HG03520 (cell line): ENCODE measurements around the gene KDM3B.

ENCODE experiments used
- ATAC-seq: cut with Tn5 transposase; IDR thresholded peaks from one replicate; pipeline ENCODE4 v1.9.1; 2021; ENCODE audit warnings: mild to moderate bottlenecking, moderate library complexity; ENCODE audit not compliant: unreplicated experiment

The KDM3B gene

GRCh38 chr5:138445547-138446271, 93.2 kb downstream of the KDM3B start:
- ATAC-seq, result no peak

DNA sequence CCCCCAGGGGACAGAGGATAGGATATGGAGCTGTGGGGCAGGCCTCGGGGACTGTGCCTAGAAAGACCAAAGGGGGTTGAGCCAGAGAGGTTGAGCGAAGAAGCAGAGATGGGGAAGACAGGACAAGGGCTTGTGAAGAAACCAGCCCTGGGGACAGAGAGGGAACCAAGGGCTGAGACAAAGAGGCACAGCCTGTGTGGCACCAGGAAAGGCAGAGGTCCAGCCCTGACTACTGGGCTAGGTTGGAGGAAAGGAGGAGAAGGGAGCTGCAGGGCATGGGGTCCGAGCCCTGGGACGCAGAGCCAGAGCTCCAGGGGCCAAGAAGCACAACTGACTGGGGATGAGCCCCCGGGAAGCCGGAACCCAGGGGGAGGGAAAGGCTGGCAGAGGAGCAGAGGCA, 95.6 kb downstream of the KDM3B start:
- ATAC-seq, result no peak

DNA sequence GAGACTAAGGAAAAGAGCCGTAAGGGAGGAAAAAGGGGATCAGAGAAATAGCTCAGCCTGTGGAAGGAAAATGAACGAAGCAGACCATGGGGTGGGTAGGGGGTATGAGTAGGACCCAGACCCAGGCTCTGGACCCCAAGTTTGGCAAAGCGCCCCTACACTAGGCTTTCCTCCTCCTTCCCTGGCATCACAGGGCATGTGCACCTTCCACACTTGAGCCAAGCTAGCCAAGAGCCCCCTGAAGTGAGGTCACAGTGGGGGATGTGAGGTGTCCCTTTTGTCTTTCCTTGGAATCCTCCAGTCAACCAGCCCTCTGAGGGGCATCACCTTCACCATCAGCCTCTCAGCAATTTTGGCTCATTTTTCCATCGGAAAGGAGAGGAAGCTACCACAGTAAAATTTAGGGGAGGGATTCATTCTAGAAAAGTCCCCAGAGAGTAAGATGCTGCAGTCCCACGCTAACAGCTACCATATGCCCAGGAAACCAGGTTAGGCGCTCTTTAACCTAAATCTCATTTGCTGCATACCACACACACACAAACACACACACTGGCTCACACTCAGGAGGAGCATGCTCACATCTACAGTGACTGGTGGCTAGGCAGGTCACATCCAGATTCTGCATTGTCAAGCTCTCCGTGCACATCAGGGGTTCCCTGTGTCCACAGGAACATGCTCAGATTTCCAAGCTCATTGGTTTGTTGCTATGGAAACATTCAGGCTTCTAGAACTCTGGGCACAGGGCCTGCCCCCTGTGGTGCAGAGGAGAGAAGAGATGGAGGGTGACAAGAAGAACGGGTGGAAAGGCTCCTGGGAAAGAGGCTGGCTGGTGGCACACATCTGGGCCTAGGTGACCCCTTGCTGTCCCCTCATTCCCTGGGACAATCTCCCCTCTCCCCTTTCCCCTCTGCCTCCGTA, 96.3 kb downstream of the KDM3B start:
- no peak for ATAC-seq

- ATAC-seq, result no peak
These were observed 97.2 kb downstream of the KDM3B start for GRCh38 chr5:138449501-138450239.

DNA sequence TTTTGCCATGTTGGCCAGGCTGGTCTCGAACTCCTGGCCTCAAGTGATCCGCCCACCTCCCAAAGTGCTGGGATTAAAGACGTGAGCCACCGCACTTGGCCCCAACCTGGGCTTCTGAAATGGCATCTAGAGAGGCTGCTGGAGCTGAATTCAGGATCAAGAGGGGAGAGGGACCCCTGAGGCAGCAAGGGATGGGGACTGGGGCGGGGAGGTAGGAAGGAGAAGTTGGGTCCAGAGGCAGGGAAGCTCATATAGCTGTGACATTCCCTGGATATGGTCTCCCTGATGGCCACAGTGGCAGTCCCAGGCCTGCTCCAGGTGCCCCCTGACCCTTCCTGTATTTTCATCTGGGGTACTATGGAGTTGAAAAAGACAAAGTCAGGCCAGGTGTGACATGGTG, 98.5 kb downstream of the KDM3B start:
- no peak for ATAC-seq

GRCh38 chr5:138452720-138453119, 100.2 kb downstream of the KDM3B start:
- no peak for ATAC-seq

- ATAC-seq, result no peak
These were observed 101.1 kb downstream of the KDM3B start for GRCh38 chr5:138453590-138453989.

DNA sequence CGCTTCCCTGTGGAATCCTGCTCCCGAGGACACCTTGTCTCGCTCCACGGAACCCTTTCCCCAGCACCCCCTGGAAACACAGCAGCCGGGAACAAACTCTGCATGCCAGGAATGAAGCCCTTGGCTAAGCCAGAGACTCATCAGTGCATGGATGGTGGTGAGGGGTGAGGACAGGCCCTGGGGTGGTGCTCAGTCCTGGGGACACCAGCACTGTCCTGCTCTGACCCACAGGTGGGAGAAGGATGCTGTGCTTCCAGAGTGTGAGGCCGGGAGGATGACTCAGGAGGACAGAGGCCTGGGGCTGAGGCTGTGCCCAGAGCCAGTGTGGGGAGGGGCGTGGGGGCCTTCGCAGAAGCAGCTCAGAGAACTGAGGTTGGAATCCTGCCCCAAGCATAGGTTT, 101.6 kb downstream of the KDM3B start:
- no peak for ATAC-seq

DNA sequence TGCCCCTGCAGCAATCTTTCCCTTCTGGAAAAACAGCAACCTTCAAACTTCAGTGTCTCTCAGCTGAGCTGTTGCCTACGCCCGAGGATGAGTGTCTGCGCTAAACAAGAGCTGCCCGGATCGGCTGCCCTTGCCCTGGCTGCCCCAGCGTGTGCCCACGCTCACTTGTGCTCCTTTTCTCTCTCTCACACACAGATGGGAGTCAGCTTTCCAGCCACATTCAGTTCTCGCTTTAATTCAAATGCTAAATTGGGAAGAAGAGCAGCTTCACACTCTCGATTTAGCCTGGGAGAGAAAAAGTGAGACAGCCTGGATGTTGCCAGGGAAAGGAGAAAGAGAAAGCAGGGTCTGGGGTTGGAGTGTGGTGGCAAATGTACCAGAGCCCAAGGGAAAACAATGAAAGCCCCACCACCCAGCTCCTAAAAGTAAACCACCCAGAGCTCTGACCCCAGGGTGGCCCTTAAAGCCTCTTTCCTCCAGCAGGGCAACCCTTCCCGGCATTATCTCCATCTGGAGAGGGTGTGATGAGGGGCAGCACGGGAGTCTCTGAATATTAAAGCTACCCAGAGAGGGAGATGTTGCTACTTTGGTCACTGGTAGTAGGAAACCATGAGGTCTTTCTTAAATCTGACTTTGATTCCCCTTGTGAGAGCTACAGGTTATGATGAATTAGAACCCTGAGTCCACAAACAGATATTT, 102.9 kb downstream of the KDM3B start:
- ATAC-seq, result no peak

- ATAC-seq, result no peak
These were observed 105.2 kb downstream of the KDM3B start for GRCh38 chr5:138457531-138458275.

DNA sequence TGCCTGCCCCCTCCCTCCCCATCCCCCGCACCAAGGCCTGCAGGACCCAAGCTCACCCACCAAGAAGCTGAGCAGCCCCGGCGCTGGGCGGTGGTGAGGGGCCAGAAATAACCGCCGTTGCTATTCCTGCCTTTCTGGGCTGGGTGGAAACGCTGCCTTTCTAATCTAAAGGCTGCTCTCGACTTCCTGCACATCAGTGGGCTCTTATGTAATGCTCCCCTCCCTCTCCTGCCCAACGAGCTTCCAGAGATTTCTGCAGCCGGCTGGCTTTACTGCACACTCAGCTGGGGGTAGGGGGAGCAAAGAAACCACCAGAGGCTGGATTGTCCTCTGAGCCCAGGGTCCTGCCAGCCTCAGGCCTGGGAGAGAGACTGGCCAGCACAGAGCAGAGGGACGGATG, 105.9 kb downstream of the KDM3B start:
- ATAC-seq, result no peak

- no peak for ATAC-seq
These were observed 106.4 kb downstream of the KDM3B start for GRCh38 chr5:138458856-138459255.

DNA sequence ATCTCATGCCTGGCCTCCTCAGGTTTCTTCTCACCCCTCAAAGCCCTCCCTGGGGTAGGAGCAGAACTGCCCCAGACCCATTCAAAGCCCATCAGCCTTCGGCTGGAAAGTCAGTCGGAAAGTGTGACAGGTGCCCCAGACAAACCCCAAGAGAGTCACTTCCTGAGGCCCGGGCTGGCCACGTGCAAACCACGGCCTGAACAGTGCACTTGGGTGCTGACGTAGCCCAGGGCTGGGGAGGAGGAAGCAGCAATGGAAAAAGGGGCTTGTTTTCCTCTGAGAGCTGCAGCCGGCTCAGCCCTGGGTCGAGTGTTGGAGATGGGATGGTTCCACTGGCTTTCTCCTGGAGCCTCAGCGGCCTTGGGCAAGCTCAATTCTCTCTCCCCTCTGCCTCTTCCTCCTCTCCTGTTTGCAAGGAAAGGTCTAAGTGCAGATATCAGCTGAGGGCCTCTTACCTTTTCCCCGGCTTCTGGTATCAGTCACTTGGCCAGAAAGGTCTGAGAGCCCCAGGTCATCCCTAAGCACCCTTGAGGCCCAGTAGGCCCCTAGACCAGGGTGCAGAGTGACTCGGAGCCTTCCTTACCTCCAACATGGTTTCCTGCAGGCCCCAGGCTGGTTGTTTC, 106.9 kb downstream of the KDM3B start:
- ATAC-seq, result no peak

DNA sequence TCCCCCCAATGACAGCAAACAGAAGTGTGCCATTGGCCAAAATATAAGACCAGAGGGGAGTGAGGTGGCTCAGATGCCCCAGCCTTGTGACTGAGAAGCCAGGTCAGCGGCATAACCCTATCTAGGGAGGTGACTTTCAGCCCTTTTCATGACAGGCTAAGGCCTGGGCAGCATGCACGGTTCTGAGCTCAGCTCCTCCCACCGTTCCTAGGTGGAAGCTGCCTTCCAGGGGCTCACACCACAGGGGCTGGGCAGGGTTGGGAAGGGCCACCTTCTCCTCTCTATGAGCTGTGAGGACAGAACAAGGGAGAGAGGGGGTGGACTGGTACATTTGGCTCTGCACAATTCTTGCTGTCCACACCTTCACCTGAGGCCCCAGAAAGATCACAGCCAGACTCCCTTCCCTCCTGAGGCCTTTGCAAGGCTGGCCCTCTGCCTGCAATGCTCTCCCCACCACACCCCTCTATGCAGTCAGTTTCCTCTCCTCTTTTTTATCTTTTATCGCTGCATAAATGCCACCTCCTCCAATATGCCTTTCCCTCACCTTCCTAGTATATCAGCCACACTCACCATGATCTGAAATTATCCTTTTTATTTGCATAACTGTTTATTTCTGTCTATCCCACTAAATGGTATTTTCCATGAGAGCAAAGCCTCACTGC, 107.7 kb downstream of the KDM3B start:
- ATAC-seq, result no peak

- no peak for ATAC-seq
These were observed 109.0 kb downstream of the KDM3B start for GRCh38 chr5:138461343-138462125.

DNA sequence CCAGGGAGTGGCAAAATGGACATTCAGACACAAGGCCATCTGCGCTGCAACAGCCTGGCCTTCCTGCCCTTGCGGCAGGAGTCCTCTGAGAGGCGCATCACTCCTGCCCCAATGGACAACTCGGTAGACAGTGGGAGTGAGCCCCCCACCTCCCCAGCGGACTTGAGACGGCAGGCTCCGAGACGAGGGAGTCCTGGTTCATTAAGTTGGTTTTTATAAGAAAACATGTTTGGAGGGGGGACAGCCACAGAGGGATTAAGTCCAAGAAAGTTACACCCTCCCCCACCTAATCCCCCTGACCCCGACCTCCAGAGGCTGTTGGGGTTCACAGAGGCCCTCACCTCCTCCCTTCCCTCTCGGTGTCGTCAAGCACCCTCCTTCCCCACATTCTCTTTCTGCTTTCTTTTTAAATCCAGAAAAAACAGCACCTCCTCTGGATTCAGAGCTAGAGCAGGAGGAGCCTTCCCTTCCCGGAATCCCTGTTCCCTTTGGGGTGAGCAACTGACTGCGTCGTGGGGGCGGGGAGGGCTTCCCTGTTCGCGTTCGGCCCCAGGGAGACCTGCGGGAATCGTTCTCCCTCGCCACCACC, 111.0 kb downstream of the KDM3B start:
- ATAC-seq, result no peak

DNA sequence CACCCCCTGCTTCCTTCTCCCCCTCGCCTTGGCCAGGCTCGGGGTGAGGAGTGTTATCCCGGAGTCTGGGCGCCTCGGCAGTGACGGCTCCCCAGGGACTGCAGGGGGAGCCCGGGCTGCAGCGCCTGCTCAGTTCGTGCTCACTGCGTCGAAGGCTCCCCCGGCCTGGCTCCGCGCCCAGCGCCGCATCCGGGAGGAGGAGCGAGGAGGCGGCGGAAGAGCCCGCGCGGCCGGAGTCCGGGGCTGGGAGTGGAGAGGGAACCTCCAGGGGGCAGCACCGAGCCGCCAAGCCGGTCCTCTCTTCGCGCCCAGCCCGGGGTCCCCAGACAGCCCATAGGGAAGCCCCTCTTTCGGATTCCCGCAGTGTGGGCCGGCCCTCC, 111.5 kb downstream of the KDM3B start:
- ATAC-seq, result peak; percentile 47
